ENCODE data around the gene MAN2B2. TPM values are rescaled to one million over a fixed set of nuclear protein-coding genes. Genes with fewer than 3 reads are reported as not detected.

The MAN2B2 gene
- total RNA-seq, 4 donors from 2014 or later: 31.9 to 42.0 (median 33.0) TPM

GRCh38 chr4:6612961-6613675 lies 38.1 kb downstream of the MAN2B2 start:
- TF ChIP-seq CTCF (IDR thresholded peaks at IDR 0.05): no peak
- no peak for TF ChIP-seq EP300 (IDR thresholded peaks at IDR 0.05)
- no peak for TF ChIP-seq POLR2AphosphoS5 (IDR thresholded peaks at IDR 0.05)
- no peak for TF ChIP-seq POLR2A (IDR thresholded peaks at IDR 0.05; ENCODE audit: low read depth)
- WGBS: 100% methylated on average over 3 of the region's 3 CpGs
- H3K36me3 ChIP-seq: peaks cover 50 to 97% (median 91%) of the 10 kb centered on the region in 4 donors

GRCh38 chr4:6613676-6614651 lies 39.0 kb downstream of the MAN2B2 start:
- no peak for DNase-seq (ENCODE audit: extremely low spot score)
- 82% methylated on average over 7 of the region's 17 CpGs for WGBS
- Histone ChIP-seq H3K27ac (replicated peaks in 1 of 4) (no peak overlapping the region), H3K4me1 (no peaks in the 10 kb centered on the region), H3K36me3 (peaks cover 54 to 97% (median 91%) of the 10 kb centered on the region in 4 donors), H3K4me3 (no peak overlapping the region), H3K9me3 (no peaks in the 10 kb centered on the region), H3K27me3 (no peaks in the 10 kb centered on the region)
- intact Hi-C loops (cut with DNase I): no loop called here
- TF ChIP-seq CTCF (IDR thresholded peaks at IDR 0.05): no peak
- no peak for TF ChIP-seq POLR2A (IDR thresholded peaks at IDR 0.05; ENCODE audit: low read depth)
- TF ChIP-seq POLR2AphosphoS5 (IDR thresholded peaks at IDR 0.05): no peak
- TF ChIP-seq EP300 (IDR thresholded peaks at IDR 0.05): no peak

More at GRCh38 chr4:6612961-6613675, 38.1 kb downstream of the MAN2B2 start:
- H3K9me3 ChIP-seq: no peaks in the 10 kb centered on the region
- intact Hi-C loops (cut with DNase I): no loop called here
- no peak overlapping the region for H3K4me3 ChIP-seq
- H3K27ac ChIP-seq (replicated peaks in 1 of 4): no peak overlapping the region
- H3K27me3 ChIP-seq: no peaks in the 10 kb centered on the region
- no peak for DNase-seq (ENCODE audit: extremely low spot score)
- no peaks in the 10 kb centered on the region for H3K4me1 ChIP-seq

- TF ChIP-seq POLR2A (IDR thresholded peaks at IDR 0.05; ENCODE audit: low read depth) (no peak), POLR2AphosphoS5 (IDR thresholded peaks at IDR 0.05) (no peak), EP300 (IDR thresholded peaks at IDR 0.05) (no peak), CTCF (IDR thresholded peaks at IDR 0.05) (no peak)
- Histone ChIP-seq H3K36me3 (peaks cover 50 to 97% (median 91%) of the 10 kb centered on the region in 4 donors), H3K9me3 (no peaks in the 10 kb centered on the region), H3K27me3 (no peaks in the 10 kb centered on the region), H3K27ac (replicated peaks in 1 of 4) (no peak overlapping the region), H3K4me3 (no peak overlapping the region), H3K4me1 (no peaks in the 10 kb centered on the region)
- intact Hi-C loops (cut with DNase I): no loop called here
- 83% methylated on average over 8 of the region's 11 CpGs for WGBS
- DNase-seq (ENCODE audit: extremely low spot score): no peak
Observed at GRCh38 chr4:6614701-6615230, 39.8 kb downstream of the MAN2B2 start.

GRCh38 chr4:6616087-6616995 lies 41.4 kb downstream of the MAN2B2 start:
- Histone ChIP-seq H3K4me3 (no peak overlapping the region), H3K4me1 (no peaks in the 10 kb centered on the region), H3K27ac (replicated peaks in 1 of 4) (no peak overlapping the region), H3K9me3 (no peaks in the 10 kb centered on the region), H3K27me3 (no peaks in the 10 kb centered on the region), H3K36me3 (peaks cover 39 to 94% (median 83%) of the 10 kb centered on the region in 4 donors)
- TF ChIP-seq EP300 (IDR thresholded peaks at IDR 0.05): no peak
- no peak for TF ChIP-seq POLR2AphosphoS5 (IDR thresholded peaks at IDR 0.05)
- no peak for TF ChIP-seq POLR2A (IDR thresholded peaks at IDR 0.05; ENCODE audit: low read depth)
- TF ChIP-seq CTCF (IDR thresholded peaks at IDR 0.05): no peak
- no peak for DNase-seq (ENCODE audit: extremely low spot score)
- WGBS: 97% methylated on average over 18 of the region's 18 CpGs
- intact Hi-C loops (cut with DNase I): no loop called here
